T-cell (primary cell): ENCODE results near the gene SBSN. TPM values are rescaled to one million over a fixed set of nuclear protein-coding genes. Genes with fewer than 3 reads are reported as not detected.
"Not testable (repeated sequence)": the region's sequence is repeated elsewhere in the genome, so short reads cannot be mapped to it uniquely, and the experiment has no call there.

Source experiments
- ATAC-seq, 4 experiments: fragments of 200-7000 bp in 3 of 4; fragments of 150-1000 bp in 1 of 4; cut with Tn5 transposase; replicated peaks in 1 of 4; 1 replicate in 3 of 4; 2 replicates in 1 of 4; pipeline ENCODE4 v1.10.0; 2021; ENCODE audit warnings: moderate library complexity in 3 of 4, mild to moderate bottlenecking in 2 of 4, moderate number of reproducible peaks in 1 of 4
- CTCF ChIA-PET, 2 donors: fragments of 300-600 bp; sonication (Branson Sonifier 250); formaldehyde crosslinking; loops; one replicate each; lab custom pipeline; 2022; ENCODE audit warnings: antibody characterized with exemption in 2 of 2; lab: Charles Lee
- POLR2A ChIA-PET, 2 donors: fragments of 300-600 bp; sonication (Branson Sonifier 250); formaldehyde crosslinking; loops; one replicate each; lab custom pipeline; 2022; ENCODE audit warnings: antibody characterized with exemption in 2 of 2; lab: Charles Lee
- DNase-seq, 35 experiments: peaks; one replicate each; pipeline versions ENCODE4 v3.0.0 to v3.0.0-alpha.2; 2013 to 2023
- H3K27ac ChIP-seq: one replicate; pipeline ENCODE4 v1.5.1; 2013; ENCODE audit warnings: low read length
- H3K27me3 ChIP-seq, 2 experiments: replicated peaks in 1 of 2; 1 replicate in 1 of 2; 2 replicates in 1 of 2; pipeline versions ENCODE4 v1.6.1 to v1.7.0; 2013; ENCODE audit warnings: low read length in 1 of 2, mixed read lengths in 1 of 2; ENCODE audit not compliant: control insufficient read depth in 2 of 2, insufficient read depth in 2 of 2; ENCODE audit errors: extremely low read depth in 1 of 2
- H3K36me3 ChIP-seq, 2 donors: 1 replicate in 1 of 2; 2 replicates in 1 of 2; pipeline versions ENCODE4 v1.6.1 to v1.7.0; 2013; ENCODE audit warnings: low read length in 1 of 2; ENCODE audit not compliant: control insufficient read depth in 2 of 2, insufficient read depth in 1 of 2; ENCODE audit errors: extremely low read depth in 1 of 2
- H3K4me1 ChIP-seq, 2 experiments: 1 replicate in 1 of 2; 2 replicates in 1 of 2; pipeline versions ENCODE4 v1.6.1 to v1.7.0; 2013; ENCODE audit warnings: low read length in 2 of 2, mixed read lengths in 1 of 2; ENCODE audit not compliant: insufficient read depth in 2 of 2, control insufficient read depth in 1 of 2; ENCODE audit errors: extremely low read depth in 1 of 2
- H3K4me3 ChIP-seq, 2 donors: 1 replicate in 1 of 2; 2 replicates in 1 of 2; pipeline versions ENCODE4 v1.5.1 to v1.7.0; 2013; ENCODE audit warnings: mild to moderate bottlenecking in 2 of 2, low read length in 1 of 2, moderate library complexity in 1 of 2; ENCODE audit not compliant: control insufficient read depth in 1 of 2; ENCODE audit errors: extremely low read depth in 1 of 2
- H3K9me3 ChIP-seq: 2 replicates; pipeline ENCODE4 v1.7.0; 2013
- H3K27ac Mint-ChIP-seq, 2 donors: one replicate each; pipeline ENCODE4 v1.8.0; 2020 to 2021; ENCODE audit warnings: mild to moderate bottlenecking in 2 of 2, mixed read lengths in 2 of 2
- H3K27me3 Mint-ChIP-seq, 2 donors: one replicate each; pipeline ENCODE4 v1.8.0; 2021 to 2022; ENCODE audit warnings: mixed read lengths in 2 of 2
- H3K36me3 Mint-ChIP-seq: one replicate; pipeline ENCODE4 v1.8.0; 2021; ENCODE audit warnings: mixed read lengths
- H3K4me1 Mint-ChIP-seq, 3 donors: one replicate each; pipeline ENCODE4 v1.8.0; 2020 to 2022; ENCODE audit warnings: mixed read lengths in 3 of 3, mild to moderate bottlenecking in 1 of 3
- H3K4me3 Mint-ChIP-seq, 3 donors: one replicate each; pipeline ENCODE4 v1.8.0; 2020 to 2022; ENCODE audit warnings: mild to moderate bottlenecking in 3 of 3, mixed read lengths in 3 of 3, moderate library complexity in 3 of 3
- H3K9me3 Mint-ChIP-seq, 3 donors: one replicate each; pipeline ENCODE4 v1.8.0; 2020 to 2022; ENCODE audit warnings: mixed read lengths in 3 of 3
- WGBS: methylation state at CpG from one replicate; pipeline ENCODE4 v1.1.5; 2013; ENCODE audit warnings: missing lambda C conversion rate; ENCODE audit not compliant: insufficient coverage; 5-methylcytosine and 5-hydroxymethylcytosine counted together
- total RNA-seq, 35 experiments: library from RNA in 6 of 35; stranded (reverse) in 6 of 35; fragments of 120-200 nt in 1 of 35; gene quantifications; one replicate each; pipeline versions ENCODE4 v1.2.1 to v1.2.4 and lab custom pipeline; 2013 to 2026

SBSN gene
- total RNA-seq, 5 donors from 2014 or later (not counting 1 experiment from before 2014, with no cell fraction given) = 0.23 TPM; not detected in 4

GRCh38 chr19:35474594-35474993 is 53.5 kb downstream of the SBSN start:
- H3K9me3 Mint-ChIP-seq, H3K4me3 ChIP-seq, H3K36me3 ChIP-seq, H3K27ac ChIP-seq, H3K27ac Mint-ChIP-seq, DNase-seq, H3K4me3 Mint-ChIP-seq, H3K27me3 ChIP-seq, ATAC-seq, POLR2A ChIA-PET, H3K4me1 Mint-ChIP-seq, CTCF ChIA-PET, H3K36me3 Mint-ChIP-seq, H3K9me3 ChIP-seq, H3K27me3 Mint-ChIP-seq, H3K4me1 ChIP-seq: not testable (repeated sequence)
- WGBS = 100% methylated on average over 2 of the region's 7 CpGs

GRCh38 chr19:35474104-35474503 is 54.0 kb downstream of the SBSN start:
- POLR2A ChIA-PET = no interaction called here
- no peaks in the 10 kb centered on the region for H3K9me3 ChIP-seq
- Mint-ChIP-seq H3K4me3 (no peak overlapping the region), H3K9me3 (no peaks in the 10 kb centered on the region), H3K36me3 (no peaks in the 10 kb centered on the region), H3K4me1 (no peaks in the 10 kb centered on the region), H3K27ac (no peak overlapping the region), H3K27me3 (no peaks in the 10 kb centered on the region)
- CTCF ChIA-PET = interaction anchor here in 1 of 2 donors (0.9 kb wide), 1 partner anchor 11 kb away, joined by 4 read pairs; no protein-coding TSS in a partner anchor
- H3K4me1 ChIP-seq = no peaks in the 10 kb centered on the region
- no peak overlapping the region for H3K4me3 ChIP-seq
- WGBS = 92% methylated on average over 8 of the region's 14 CpGs
- no peak for ATAC-seq
- peaks cover 0 to 3% of the 10 kb centered on the region in 2 experiments for H3K27me3 ChIP-seq
- no peak for DNase-seq
- H3K27ac ChIP-seq = no peak overlapping the region
- no peaks in the 10 kb centered on the region for H3K36me3 ChIP-seq

Other genes with a start within 250 kb of the SBSN start
- gene HAMP, start 245.8 kb downstream of the SBSN start, total RNA-seq = 1 to 10 TPM in 4 of 5 donors, under 1 TPM in 1; 0.65 to 1.9 (median 1.1) TPM
- gene MAG, start 236.2 kb downstream of the SBSN start, total RNA-seq = under 1 TPM in 2 of 5 donors, not detected in 3; 0.16 to 0.19 TPM
- 10 to 100 TPM in 1 of 5 donors, 1 to 10 TPM in 4; 6.6 to 25.7 (median 8.7) TPM for gene CD22, start 199.1 kb downstream of the SBSN start, total RNA-seq
- under 1 TPM in 2 of 5 donors, not detected in 3; 0.21 to 0.35 TPM for gene FFAR1, start 180.4 kb downstream of the SBSN start, total RNA-seq
- gene FFAR3, start 169.9 kb downstream of the SBSN start, total RNA-seq = under 1 TPM in 1 of 5 donors, not detected in 4; 0.47 TPM
- not detected for gene GPR42, start 157.2 kb downstream of the SBSN start, total RNA-seq
- gene FFAR2, start 80.1 kb downstream of the SBSN start, total RNA-seq = not detected
- not detected for gene KRTDAP, start 37.8 kb downstream of the SBSN start, total RNA-seq
- 1 to 10 TPM in 4 of 5 donors, not detected in 1; 1.8 to 2.3 (median 2.1) TPM for gene DMKN, start 14.7 kb downstream of the SBSN start, total RNA-seq
- not detected for gene GAPDHS, start 5.1 kb upstream of the SBSN start, total RNA-seq
- gene TMEM147, start 17.3 kb upstream of the SBSN start, total RNA-seq = 10 to 100 TPM; 27.5 to 46.6 (median 44.2) TPM
- gene ATP4A, start 35.3 kb upstream of the SBSN start, total RNA-seq = not detected
- gene PMIS2, start 57.9 kb upstream of the SBSN start, total RNA-seq = not detected
- 10 to 100 TPM; 25.5 to 34.1 (median 29.3) TPM for gene HAUS5, start 84.4 kb upstream of the SBSN start, total RNA-seq
- gene RBM42, start 100.7 kb upstream of the SBSN start, total RNA-seq = 10 to 100 TPM; 37.6 to 74.0 (median 68.4) TPM
- gene ETV2, start 113.4 kb upstream of the SBSN start, total RNA-seq = 1 to 10 TPM in 2 of 5 donors, under 1 TPM in 2, not detected in 1; 0.67 to 2.1 (median 1.1) TPM
- gene COX6B1, start 120.0 kb upstream of the SBSN start, total RNA-seq = 100 to 1,000 TPM; 199 to 248 (median 225) TPM
- gene UPK1A, start 138.2 kb upstream of the SBSN start, total RNA-seq = under 1 TPM in 4 of 5 donors, not detected in 1; 0.20 to 0.56 (median 0.38) TPM
- 1 to 10 TPM; 1.2 to 4.1 (median 2.0) TPM for gene ZBTB32, start 176.2 kb upstream of the SBSN start, total RNA-seq
- gene KMT2B, start 189.7 kb upstream of the SBSN start, total RNA-seq = 100 to 1,000 TPM in 1 of 5 donors, 10 to 100 TPM in 4; 76.4 to 107 (median 92.5) TPM
- 100 to 1,000 TPM in 2 of 5 donors, 10 to 100 TPM in 3; 54.7 to 123 (median 98.1) TPM for gene IGFLR1, start 214.1 kb upstream of the SBSN start, total RNA-seq
- 10 to 100 TPM; 40.2 to 74.1 (median 49.3) TPM for gene U2AF1L4, start 217.1 kb upstream of the SBSN start, total RNA-seq
- 10 to 100 TPM; 21.2 to 33.5 (median 24.5) TPM for gene PSENEN, start 217.3 kb upstream of the SBSN start, total RNA-seq
- 10 to 100 TPM; 11.8 to 23.6 (median 22.8) TPM for gene LIN37, start 220.3 kb upstream of the SBSN start, total RNA-seq
- gene HSPB6, start 228.7 kb upstream of the SBSN start, total RNA-seq = under 1 TPM in 3 of 5 donors, not detected in 2; 0.44 to 0.69 (median 0.51) TPM
- 10 to 100 TPM; 31.3 to 52.1 (median 47.8) TPM for gene PROSER3, start 229.9 kb upstream of the SBSN start, total RNA-seq
- gene ARHGAP33, start 247.3 kb upstream of the SBSN start, total RNA-seq = 10 to 100 TPM; 19.7 to 38.5 (median 22.8) TPM